ENCODE data around the gene DEDD2.

DNA sequence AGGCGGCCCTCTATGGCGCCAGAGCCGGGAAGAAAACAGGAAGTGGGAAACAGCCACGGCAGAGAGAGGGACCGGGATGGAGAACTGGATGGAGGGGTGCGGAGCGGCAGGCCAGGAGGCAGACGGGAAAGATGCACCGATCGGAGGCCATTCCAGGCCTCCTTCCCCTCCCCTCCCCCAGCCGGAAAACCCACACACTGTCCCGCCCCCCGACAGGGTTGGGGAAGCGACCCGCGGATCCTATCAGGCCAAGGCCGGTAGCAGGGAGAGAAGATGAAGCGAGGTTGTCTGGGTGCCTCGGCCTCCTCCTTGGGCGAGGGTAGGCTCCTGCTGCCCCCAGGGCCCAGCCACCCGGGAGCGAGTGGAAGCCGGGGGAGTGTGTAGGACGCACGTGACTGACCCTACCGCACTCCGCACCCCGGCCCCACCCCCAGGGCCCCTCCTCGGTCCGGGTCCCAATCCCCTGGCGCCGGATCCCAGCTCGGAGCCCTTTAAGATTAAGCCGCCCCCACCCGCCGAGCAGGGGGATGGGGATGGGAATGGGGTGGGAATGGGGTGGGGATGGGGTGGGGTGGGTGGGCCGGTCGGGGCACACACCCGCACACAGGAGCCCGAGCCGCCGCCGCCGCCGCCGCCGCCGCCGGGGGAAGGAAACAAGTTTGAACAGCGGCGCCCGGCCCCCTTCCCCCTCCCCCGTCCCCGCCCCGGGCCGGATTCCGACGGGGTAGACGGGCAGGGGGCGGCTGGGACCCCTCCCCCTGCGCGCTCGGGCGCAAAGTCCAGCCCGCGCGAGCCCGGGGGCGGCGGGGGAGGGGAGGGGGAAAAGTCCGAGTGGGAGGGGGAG lies 36.0 kb upstream of the DEDD2 start:
- TF ChIP-seq, protein P1, sequence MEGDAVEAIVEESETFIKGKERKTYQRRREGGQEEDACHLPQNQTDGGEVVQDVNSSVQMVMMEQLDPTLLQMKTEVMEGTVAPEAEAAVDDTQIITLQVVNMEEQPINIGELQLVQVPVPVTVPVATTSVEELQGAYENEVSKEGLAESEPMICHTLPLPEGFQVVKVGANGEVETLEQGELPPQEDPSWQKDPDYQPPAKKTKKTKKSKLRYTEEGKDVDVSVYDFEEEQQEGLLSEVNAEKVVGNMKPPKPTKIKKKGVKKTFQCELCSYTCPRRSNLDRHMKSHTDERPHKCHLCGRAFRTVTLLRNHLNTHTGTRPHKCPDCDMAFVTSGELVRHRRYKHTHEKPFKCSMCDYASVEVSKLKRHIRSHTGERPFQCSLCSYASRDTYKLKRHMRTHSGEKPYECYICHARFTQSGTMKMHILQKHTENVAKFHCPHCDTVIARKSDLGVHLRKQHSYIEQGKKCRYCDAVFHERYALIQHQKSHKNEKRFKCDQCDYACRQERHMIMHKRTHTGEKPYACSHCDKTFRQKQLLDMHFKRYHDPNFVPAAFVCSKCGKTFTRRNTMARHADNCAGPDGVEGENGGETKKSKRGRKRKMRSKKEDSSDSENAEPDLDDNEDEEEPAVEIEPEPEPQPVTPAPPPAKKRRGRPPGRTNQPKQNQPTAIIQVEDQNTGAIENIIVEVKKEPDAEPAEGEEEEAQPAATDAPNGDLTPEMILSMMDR (IDR thresholded peaks at IDR 0.05) = no peak
- TF ChIP-seq POLR2A (IDR thresholded peaks at IDR 0.05) = peak in 1 of 2 donors; percentile 33

All from thyroid gland (tissue), 4 donors.